Panc1 (cell line): Measurements from ENCODE around the gene PRAMEF12. TPM values are rescaled to one million over a fixed set of nuclear protein-coding genes. Genes with fewer than 3 reads are reported as not detected.
"Not testable (repeated sequence)": the region's sequence is repeated elsewhere in the genome, so short reads cannot be mapped to it uniquely, and the experiment has no call there.

Experiments
- ATAC-seq: fragments of 200-7000 bp; cut with Tn5 transposase; 2 replicates; pipeline ENCODE4 v1.9.1; 2020; ENCODE audit warnings: mild to moderate bottlenecking, moderate library complexity
- BruUV-seq: library from RNA; stranded (reverse); fragments of 400-500 nt; replicated peaks from 2 replicates; lab custom pipeline; 2021; lab: Mats Ljungman, UMichigan
- CTCF ChIA-PET: fragments of 300-600 bp; sonication (Branson Sonifier 250); formaldehyde crosslinking; loops from one replicate; lab custom pipeline; 2022; ENCODE audit warnings: antibody characterized with exemption; lab: Charles Lee
- POLR2A ChIA-PET: fragments of 300-600 bp; sonication (Branson Sonifier 250); formaldehyde crosslinking; loops from one replicate; lab custom pipeline; 2022; ENCODE audit warnings: antibody characterized with exemption; lab: Charles Lee
- DNase-seq: peaks from one replicate; pipeline ENCODE4 v3.0.0-alpha.2; 2010; ENCODE audit warnings: low read depth, low spot score
- H3K27ac ChIP-seq: 2 replicates; pipeline ENCODE4 v1.5.1; 2011; ENCODE audit warnings: mild to moderate bottlenecking, low read length, inconsistent platforms
- H3K27me3 ChIP-seq: fragments of 200-500 bp; sonication (Bioruptor generic); 2 replicates; pipeline ENCODE4 v1.6.0; 2014; ENCODE audit warnings: low read length, inconsistent platforms; ENCODE audit not compliant: control insufficient read depth, insufficient read depth
- H3K36me3 ChIP-seq: fragments of 200-500 bp; sonication (Bioruptor generic); 2 replicates; pipeline ENCODE4 v1.5.1; 2014; ENCODE audit warnings: inconsistent platforms, mild to moderate bottlenecking, low read length, moderate library complexity; ENCODE audit not compliant: control insufficient read depth, insufficient read depth
- H3K4me1 ChIP-seq: 2 replicates; pipeline ENCODE4 v1.5.1; 2011; ENCODE audit warnings: inconsistent platforms, mild to moderate bottlenecking, low read length, moderate library complexity; ENCODE audit not compliant: control insufficient read depth, insufficient read depth
- H3K4me3 ChIP-seq, 2 experiments: 2 replicates each; pipeline ENCODE4 v1.5.1; 2011 to 2012; ENCODE audit warnings: low read depth in 2 of 2, low read length in 2 of 2, mild to moderate bottlenecking in 2 of 2, inconsistent platforms in 1 of 2, moderate library complexity in 1 of 2
- H3K9me3 ChIP-seq: fragments of 200-500 bp; sonication (Bioruptor generic); 2 replicates; pipeline ENCODE4 v1.5.1; 2014; ENCODE audit warnings: low read depth, mild to moderate bottlenecking, inconsistent platforms, low read length, moderate library complexity; ENCODE audit not compliant: control insufficient read depth, insufficient read depth
- CTCF ChIP-seq: fragments of 450-650 bp; IDR thresholded peaks from 2 replicates; pipeline ENCODE4 v1.5.1; 2017; ENCODE audit warnings: mild to moderate bottlenecking
- POLR2AphosphoS5 ChIP-seq: IDR thresholded peaks from 2 replicates; pipeline ENCODE4 v1.6.1; 2012; ENCODE audit warnings: mild to moderate bottlenecking, low read depth, low read length, moderate library complexity
- REST ChIP-seq, 2 experiments: IDR thresholded peaks; 2 replicates each; pipeline ENCODE4 v1.6.1; 2011 to 2012; ENCODE audit warnings: low read depth in 2 of 2, control low read depth in 1 of 2, low read length in 1 of 2, mild to moderate bottlenecking in 1 of 2, moderate library complexity in 1 of 2; ENCODE audit not compliant: insufficient read depth in 1 of 2
- SIN3A ChIP-seq: IDR thresholded peaks from 2 replicates; pipeline ENCODE4 v1.6.1; 2012; ENCODE audit warnings: low read depth, mild to moderate bottlenecking, low read length, moderate library complexity, borderline replicate concordance; ENCODE audit not compliant: insufficient read depth
- TCF7L2 ChIP-seq: IDR thresholded peaks from 2 replicates; pipeline ENCODE4 v1.6.1; 2011; ENCODE audit warnings: mild to moderate bottlenecking, low read depth, low read length, inconsistent platforms
- in situ Hi-C: cut with HindIII; loops from 2 replicates; pipeline ENCODE4 v1.10.0; 2016; ENCODE audit warnings: low sequenced_read_pairs, low pct_unique_long_range_greater_than_20kb
- intact Hi-C: fragments of 100-400 bp; cut with micrococcal nuclease; formaldehyde crosslinking; loops from one replicate; pipeline ENCODE4 v1.10.0; 2022; ENCODE audit not compliant: unreplicated experiment
- total RNA-seq: library from RNA; stranded (reverse); gene quantifications from one replicate; pipeline ENCODE4 v1.2.1, GENCODE V29; 2021; ENCODE audit not compliant: unreplicated experiment

The PRAMEF12 gene
- total RNA-seq, 1 experiment from 2014 or later, result not detected

GRCh38 chr1:12730156-12730555, 43.4 kb upstream of the PRAMEF12 start:
- Histone ChIP-seq H3K4me3 (no peak overlapping the region), H3K9me3 (no peaks in the 10 kb centered on the region), H3K27me3 (0 out of 2 replicates have a peak, but pooled peaks cover 3% of the 10 kb centered on the region), H3K4me1 (no peaks in the 10 kb centered on the region), H3K27ac (no peak overlapping the region), H3K36me3 (no peaks in the 10 kb centered on the region)
- no peak for TF ChIP-seq SIN3A
- TF ChIP-seq TCF7L2, result no peak
- TF ChIP-seq POLR2AphosphoS5, result no peak
- TF ChIP-seq CTCF, result no peak
- TF ChIP-seq REST (IDR thresholded peaks at IDR 0.05; ENCODE audit: insufficient read depth in 1 of 2, low read depth in 2 of 2, low read length in 1 of 2), result no peak
- POLR2A ChIA-PET, result no interaction called here
- in situ Hi-C loops (no loop called here), intact Hi-C loops (no loop called here)
- no TSS peak for BruUV-seq
- CTCF ChIA-PET, result no interaction called here
- DNase-seq (no peak), ATAC-seq (no peak)

- H3K4me3 ChIP-seq, CTCF ChIA-PET, H3K27ac ChIP-seq, H3K27me3 ChIP-seq, H3K36me3 ChIP-seq, in situ Hi-C loops, ATAC-seq, BruUV-seq, H3K9me3 ChIP-seq, DNase-seq, POLR2A ChIA-PET, intact Hi-C loops, H3K4me1 ChIP-seq: not testable (repeated sequence)
Observed at GRCh38 chr1:12731084-12731483, 42.5 kb upstream of the PRAMEF12 start.

GRCh38 chr1:12734651-12735050, 38.9 kb upstream of the PRAMEF12 start:
- Histone ChIP-seq H3K9me3 (no peaks in the 10 kb centered on the region; the same call in none of the 2 replicates), H3K36me3 (no peaks in the 10 kb centered on the region), H3K4me1 (no peaks in the 10 kb centered on the region), H3K27me3 (peaks cover 13% of the 10 kb centered on the region), H3K4me3 (no peak overlapping the region), H3K27ac (no peak overlapping the region)
- DNase-seq, result no peak
- TF ChIP-seq TCF7L2 (no peak), POLR2AphosphoS5 (no peak), SIN3A (no peak), REST (IDR thresholded peaks at IDR 0.05; ENCODE audit: insufficient read depth in 1 of 2, low read depth in 2 of 2, low read length in 1 of 2) (no peak), CTCF (no peak)
- intact Hi-C loops, result no loop called here
- in situ Hi-C loops, result no loop called here
- ChIA-PET POLR2A (no interaction called here), CTCF (no interaction called here)
- no TSS peak for BruUV-seq
- ATAC-seq, result no peak
